Keratinocyte (primary cell): Measurements from ENCODE around the gene WRNIP1.

Source experiments
- CTCF ChIP-seq, 3 experiments: IDR thresholded peaks in 1 of 3; conservative IDR thresholded peaks in 1 of 3; optimal IDR thresholded peaks in 1 of 3; 2 replicates in 2 of 3; 3 replicates in 1 of 3; pipeline versions ENCODE3 to v1.5.1; 2011; ENCODE audit warnings: low read length in 3 of 3, mild to moderate bottlenecking in 3 of 3, moderate library complexity in 2 of 3, control low read depth in 1 of 3, inconsistent platforms in 1 of 3; ENCODE audit not compliant: insufficient read depth in 2 of 3; ENCODE audit errors: extremely low read depth in 1 of 3
- EZH2 ChIP-seq: IDR thresholded peaks from one replicate; pipeline ENCODE4 v1.6.1; 2012; ENCODE audit warnings: inconsistent platforms, mild to moderate bottlenecking, low read length, moderate library complexity

GRCh38 chr6:2823104-2823850, 58.1 kb downstream of the WRNIP1 start:
- TF ChIP-seq CTCF (optimal IDR thresholded peaks at IDR 0.05 in 1 of 3, IDR thresholded peaks at IDR 0.05 in 1 of 3, conservative IDR thresholded peaks at IDR 0.05 in 1 of 3; ENCODE audit: extremely low read depth in 1 of 3, insufficient read depth in 2 of 3, low read length in 3 of 3) = no peak
- TF ChIP-seq EZH2 = no peak
